ENCODE data around the gene CADPS. TPM values are rescaled to one million over a fixed set of nuclear protein-coding genes. Genes with fewer than 3 reads are reported as not detected.

CADPS gene
- polyA plus RNA-seq, 2 of the 4 experiments (the other 2 are of a cell fraction), result not detected

GRCh38 chr3:62482961-62483360 is 392.3 kb downstream of the CADPS start (continued):
- TF ChIP-seq FOSL2 (IDR thresholded peaks at IDR 0.05) (no peak), FOSL2 (CRISPR knock-in tag; IDR thresholded peaks at IDR 0.05) (no peak), HEYL (CRISPR knock-in tag; IDR thresholded peaks at IDR 0.05) (no peak), EP300 (IDR thresholded peaks at IDR 0.05) (no peak)

DNA sequence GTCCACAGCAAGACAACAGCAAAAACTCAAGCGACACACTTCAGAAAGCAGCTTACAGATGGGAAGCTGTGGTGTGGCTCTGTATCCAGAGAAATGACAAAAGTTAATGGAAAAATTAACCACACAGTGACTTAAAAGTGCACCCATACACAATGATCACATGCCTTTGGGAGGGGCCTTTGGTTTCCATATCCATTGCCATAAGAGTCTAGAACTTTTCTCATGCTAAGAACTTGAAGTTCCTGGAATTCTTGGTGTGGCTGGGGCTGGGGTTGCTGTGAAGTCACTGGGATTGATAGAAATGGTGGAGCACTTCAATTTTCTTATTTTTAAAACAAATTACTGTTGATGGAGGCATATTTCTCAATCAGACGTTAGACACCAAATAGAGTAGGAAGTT is 393.3 kb downstream of the CADPS start:
- TF ChIP-seq SREBF2 (IDR thresholded peaks at IDR 0.05), result no peak
- no peak for TF ChIP-seq RNF2 (IDR thresholded peaks at IDR 0.05; ENCODE audit: borderline replicate concordance, low read depth)
- TF ChIP-seq NFE2L2 (conservative IDR thresholded peaks at IDR 0.05; ENCODE audit: low read length), result no peak
- no peak for TF ChIP-seq FOXS1 (CRISPR knock-in tag; IDR thresholded peaks at IDR 0.05)
- TF ChIP-seq CBX8 (IDR thresholded peaks at IDR 0.05), result no peak
- no peak for TF ChIP-seq HOXA7 (CRISPR knock-in tag; IDR thresholded peaks at IDR 0.05)
- TF ChIP-seq HOXB13 (CRISPR knock-in tag; IDR thresholded peaks at IDR 0.05; ENCODE audit: low read depth), result no peak
- TF ChIP-seq, protein P1, sequence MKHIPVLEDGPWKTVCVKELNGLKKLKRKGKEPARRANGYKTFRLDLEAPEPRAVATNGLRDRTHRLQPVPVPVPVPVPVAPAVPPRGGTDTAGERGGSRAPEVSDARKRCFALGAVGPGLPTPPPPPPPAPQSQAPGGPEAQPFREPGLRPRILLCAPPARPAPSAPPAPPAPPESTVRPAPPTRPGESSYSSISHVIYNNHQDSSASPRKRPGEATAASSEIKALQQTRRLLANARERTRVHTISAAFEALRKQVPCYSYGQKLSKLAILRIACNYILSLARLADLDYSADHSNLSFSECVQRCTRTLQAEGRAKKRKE (CRISPR knock-in tag; IDR thresholded peaks at IDR 0.05; ENCODE audit: low read depth), result no peak
- ChIA-PET CTCF (no interaction called here), POLR2A (no interaction called here)
- H3K4me1 ChIP-seq, result no peaks in the 10 kb centered on the region
- DNase-seq (ENCODE audit: low read depth in 1 of 2, low spot score in 1 of 2) (no peak), FAIRE-seq (no peak), ATAC-seq (no peak)
- WGBS (ENCODE audit: missing lambda C conversion rate), result 25% methylated on average over 2 of the region's 2 CpGs
- no peaks in the 10 kb centered on the region for H3K9me3 ChIP-seq
- H3K4me3 ChIP-seq, result no peak overlapping the region
- H3K27ac ChIP-seq, result no peak overlapping the region
- H3K4me2 ChIP-seq, result no peak overlapping the region

- POLR2A ChIA-PET, result no interaction called here
Measured at GRCh38 chr3:62480056-62480455, 395.2 kb downstream of the CADPS start.

GRCh38 chr3:62479326-62479725 is 395.9 kb downstream of the CADPS start:
- H3K4me1 ChIP-seq, result no peaks in the 10 kb centered on the region
- no peak for TF ChIP-seq ESRRA (IDR thresholded peaks at IDR 0.05; ENCODE audit: borderline replicate concordance, low read length)
- TF ChIP-seq TP53 (CRISPR knock-in tag; IDR thresholded peaks at IDR 0.05), result no peak
- no peak for TF ChIP-seq JUN (IDR thresholded peaks at IDR 0.05)
- ATAC-seq, result no peak
- H3K27ac ChIP-seq, result no peak overlapping the region
- no peak overlapping the region for H3K4me2 ChIP-seq
- no peak overlapping the region for H3K4me3 ChIP-seq
- no peak for DNase-seq (ENCODE audit: low read depth in 1 of 2, low spot score in 1 of 2)
- 25% methylated on average over 9 of the region's 9 CpGs for WGBS (ENCODE audit: missing lambda C conversion rate)
- H3K9me3 ChIP-seq, result no peaks in the 10 kb centered on the region
- ChIA-PET POLR2A (no interaction called here), CTCF (no interaction called here)
- FAIRE-seq, result no peak

More at GRCh38 chr3:62480056-62480455, 395.2 kb downstream of the CADPS start:
- Histone ChIP-seq H3K4me3 (no peak overlapping the region), H3K27ac (no peak overlapping the region), H3K4me1 (no peaks in the 10 kb centered on the region), H3K9me3 (no peaks in the 10 kb centered on the region), H3K4me2 (no peak overlapping the region)
- no peak for TF ChIP-seq BCL3 (IDR thresholded peaks at IDR 0.05)
- TF ChIP-seq USF2 (IDR thresholded peaks at IDR 0.05), result no peak
- TF ChIP-seq NFE2L2 (conservative IDR thresholded peaks at IDR 0.05; ENCODE audit: low read length), result no peak
- no peak for TF ChIP-seq ZSCAN20 (CRISPR knock-in tag; IDR thresholded peaks at IDR 0.05)
- no peak for TF ChIP-seq HEYL (CRISPR knock-in tag; IDR thresholded peaks at IDR 0.05)
- no peak for TF ChIP-seq ZC3H11A (IDR thresholded peaks at IDR 0.05)
- ATAC-seq, result no peak
- 75% methylated on average over 1 of the region's 1 CpG for WGBS (ENCODE audit: missing lambda C conversion rate)
- no peak for FAIRE-seq
- DNase-seq (ENCODE audit: low read depth in 1 of 2, low spot score in 1 of 2), result no peak
- CTCF ChIA-PET, result no interaction called here

All from A549 (cell line).